WTC11 (cell line): Measurements from ENCODE around the gene STAB2.

Experiments used
- CREB1 ChIP-seq: sonication (generic); formaldehyde crosslinking; IDR thresholded peaks from 2 replicates; pipeline ENCODE4 v1.8.0; 2023; ENCODE audit warnings: mild to moderate bottlenecking, missing genetic modification reagents
- CREM ChIP-seq: sonication (generic); formaldehyde crosslinking; IDR thresholded peaks from 2 replicates; pipeline ENCODE4 v1.8.1; 2022; ENCODE audit warnings: mild to moderate bottlenecking, missing genetic modification reagents, moderate library complexity
- JUN ChIP-seq: sonication (generic); formaldehyde crosslinking; IDR thresholded peaks from 2 replicates; pipeline ENCODE4 v1.8.0; 2023; ENCODE audit warnings: mild to moderate bottlenecking, missing genetic modification reagents
- NR2C2 ChIP-seq: sonication (generic); formaldehyde crosslinking; IDR thresholded peaks from 2 replicates; pipeline ENCODE4 v1.8.0; 2022; ENCODE audit warnings: mild to moderate bottlenecking, missing genetic modification reagents
- TEAD1 ChIP-seq: sonication (generic); formaldehyde crosslinking; IDR thresholded peaks from 2 replicates; pipeline ENCODE4 v1.8.0; 2022; ENCODE audit warnings: mild to moderate bottlenecking, missing genetic modification reagents
- ZNF138 ChIP-seq: sonication (generic); formaldehyde crosslinking; conservative IDR thresholded peaks from 2 replicates; pipeline ENCODE4 v1.8.1; 2022; ENCODE audit warnings: mild to moderate bottlenecking, moderate library complexity, missing genetic modification reagents
- ZNF317 ChIP-seq: sonication (generic); formaldehyde crosslinking; IDR thresholded peaks from 2 replicates; pipeline ENCODE4 v1.8.1; 2023; ENCODE audit warnings: low read depth, mild to moderate bottlenecking, moderate library complexity, missing genetic modification reagents, borderline replicate concordance
- ZNF416 ChIP-seq: fragments of 250-450 bp; sonication (Bioruptor Pico); IDR thresholded peaks from 2 replicates; pipeline ENCODE4 v1.9.0; 2021; ENCODE audit warnings: mild to moderate bottlenecking, inconsistent platforms
- TF ChIP-seq, protein P1 (sequence below): fragments of 200-600 bp; IDR thresholded peaks from 2 replicates; pipeline ENCODE4 v1.8.0; 2022; ENCODE audit warnings: antibody characterized with exemption
- TF ChIP-seq, protein P2 (sequence below): sonication (generic); formaldehyde crosslinking; IDR thresholded peaks from 2 replicates; pipeline ENCODE4 v1.8.1; 2023; ENCODE audit warnings: mild to moderate bottlenecking, missing genetic modification reagents, moderate library complexity
- TF ChIP-seq, protein P3 (sequence below): sonication (generic); formaldehyde crosslinking; conservative IDR thresholded peaks from 2 replicates; pipeline ENCODE4 v1.8.1; 2022; ENCODE audit warnings: mild to moderate bottlenecking, missing genetic modification reagents
- TF ChIP-seq, protein P4 (sequence below): sonication (generic); formaldehyde crosslinking; IDR thresholded peaks from 2 replicates; pipeline ENCODE4 v1.8.0; 2022; ENCODE audit warnings: mild to moderate bottlenecking, missing genetic modification reagents
- TF ChIP-seq, protein P5 (sequence below): sonication (generic); formaldehyde crosslinking; IDR thresholded peaks from 2 replicates; pipeline ENCODE4 v1.8.1; 2023; ENCODE audit warnings: mild to moderate bottlenecking, missing genetic modification reagents, borderline replicate concordance

DNA sequence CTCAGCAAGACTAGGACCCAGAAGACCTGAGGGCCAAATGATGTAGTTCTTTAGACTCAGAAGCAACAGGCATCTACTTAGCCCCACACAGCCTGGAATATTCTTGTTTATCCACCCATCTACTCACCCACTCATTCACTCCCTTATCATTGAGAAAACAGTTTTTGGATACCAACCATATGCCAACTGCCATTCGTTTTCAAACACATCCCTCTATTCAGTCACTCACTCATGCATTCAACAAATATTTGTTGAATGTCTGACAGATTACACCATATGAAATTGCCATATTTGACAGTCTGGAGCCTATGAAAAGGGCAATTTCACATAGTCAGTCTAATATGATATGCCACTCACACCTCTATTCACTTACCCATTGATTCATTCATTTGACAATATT, 150.8 kb downstream of the STAB2 start:
- TF ChIP-seq, protein P1, sequence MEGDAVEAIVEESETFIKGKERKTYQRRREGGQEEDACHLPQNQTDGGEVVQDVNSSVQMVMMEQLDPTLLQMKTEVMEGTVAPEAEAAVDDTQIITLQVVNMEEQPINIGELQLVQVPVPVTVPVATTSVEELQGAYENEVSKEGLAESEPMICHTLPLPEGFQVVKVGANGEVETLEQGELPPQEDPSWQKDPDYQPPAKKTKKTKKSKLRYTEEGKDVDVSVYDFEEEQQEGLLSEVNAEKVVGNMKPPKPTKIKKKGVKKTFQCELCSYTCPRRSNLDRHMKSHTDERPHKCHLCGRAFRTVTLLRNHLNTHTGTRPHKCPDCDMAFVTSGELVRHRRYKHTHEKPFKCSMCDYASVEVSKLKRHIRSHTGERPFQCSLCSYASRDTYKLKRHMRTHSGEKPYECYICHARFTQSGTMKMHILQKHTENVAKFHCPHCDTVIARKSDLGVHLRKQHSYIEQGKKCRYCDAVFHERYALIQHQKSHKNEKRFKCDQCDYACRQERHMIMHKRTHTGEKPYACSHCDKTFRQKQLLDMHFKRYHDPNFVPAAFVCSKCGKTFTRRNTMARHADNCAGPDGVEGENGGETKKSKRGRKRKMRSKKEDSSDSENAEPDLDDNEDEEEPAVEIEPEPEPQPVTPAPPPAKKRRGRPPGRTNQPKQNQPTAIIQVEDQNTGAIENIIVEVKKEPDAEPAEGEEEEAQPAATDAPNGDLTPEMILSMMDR = no peak
- TF ChIP-seq, protein P2, sequence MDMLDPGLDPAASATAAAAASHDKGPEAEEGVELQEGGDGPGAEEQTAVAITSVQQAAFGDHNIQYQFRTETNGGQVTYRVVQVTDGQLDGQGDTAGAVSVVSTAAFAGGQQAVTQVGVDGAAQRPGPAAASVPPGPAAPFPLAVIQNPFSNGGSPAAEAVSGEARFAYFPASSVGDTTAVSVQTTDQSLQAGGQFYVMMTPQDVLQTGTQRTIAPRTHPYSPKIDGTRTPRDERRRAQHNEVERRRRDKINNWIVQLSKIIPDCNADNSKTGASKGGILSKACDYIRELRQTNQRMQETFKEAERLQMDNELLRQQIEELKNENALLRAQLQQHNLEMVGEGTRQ (CRISPR knock-in tag) = no peak
- TF ChIP-seq JUN (no peak), ZNF138 (CRISPR knock-in tag) (no peak), CREM (CRISPR knock-in tag) (no peak), ZNF317 (CRISPR knock-in tag) (no peak), ZNF416 (CRISPR knock-in tag) (no peak), TEAD1 (CRISPR knock-in tag) (no peak), CREB1 (CRISPR knock-in tag) (no peak), NR2C2 (CRISPR knock-in tag) (no peak)
- TF ChIP-seq, protein P3, sequence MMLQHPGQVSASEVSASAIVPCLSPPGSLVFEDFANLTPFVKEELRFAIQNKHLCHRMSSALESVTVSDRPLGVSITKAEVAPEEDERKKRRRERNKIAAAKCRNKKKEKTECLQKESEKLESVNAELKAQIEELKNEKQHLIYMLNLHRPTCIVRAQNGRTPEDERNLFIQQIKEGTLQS (CRISPR knock-in tag) = no peak
- TF ChIP-seq, protein P4, sequence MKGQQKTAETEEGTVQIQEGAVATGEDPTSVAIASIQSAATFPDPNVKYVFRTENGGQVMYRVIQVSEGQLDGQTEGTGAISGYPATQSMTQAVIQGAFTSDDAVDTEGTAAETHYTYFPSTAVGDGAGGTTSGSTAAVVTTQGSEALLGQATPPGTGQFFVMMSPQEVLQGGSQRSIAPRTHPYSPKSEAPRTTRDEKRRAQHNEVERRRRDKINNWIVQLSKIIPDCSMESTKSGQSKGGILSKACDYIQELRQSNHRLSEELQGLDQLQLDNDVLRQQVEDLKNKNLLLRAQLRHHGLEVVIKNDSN = no peak
- TF ChIP-seq, protein P5, sequence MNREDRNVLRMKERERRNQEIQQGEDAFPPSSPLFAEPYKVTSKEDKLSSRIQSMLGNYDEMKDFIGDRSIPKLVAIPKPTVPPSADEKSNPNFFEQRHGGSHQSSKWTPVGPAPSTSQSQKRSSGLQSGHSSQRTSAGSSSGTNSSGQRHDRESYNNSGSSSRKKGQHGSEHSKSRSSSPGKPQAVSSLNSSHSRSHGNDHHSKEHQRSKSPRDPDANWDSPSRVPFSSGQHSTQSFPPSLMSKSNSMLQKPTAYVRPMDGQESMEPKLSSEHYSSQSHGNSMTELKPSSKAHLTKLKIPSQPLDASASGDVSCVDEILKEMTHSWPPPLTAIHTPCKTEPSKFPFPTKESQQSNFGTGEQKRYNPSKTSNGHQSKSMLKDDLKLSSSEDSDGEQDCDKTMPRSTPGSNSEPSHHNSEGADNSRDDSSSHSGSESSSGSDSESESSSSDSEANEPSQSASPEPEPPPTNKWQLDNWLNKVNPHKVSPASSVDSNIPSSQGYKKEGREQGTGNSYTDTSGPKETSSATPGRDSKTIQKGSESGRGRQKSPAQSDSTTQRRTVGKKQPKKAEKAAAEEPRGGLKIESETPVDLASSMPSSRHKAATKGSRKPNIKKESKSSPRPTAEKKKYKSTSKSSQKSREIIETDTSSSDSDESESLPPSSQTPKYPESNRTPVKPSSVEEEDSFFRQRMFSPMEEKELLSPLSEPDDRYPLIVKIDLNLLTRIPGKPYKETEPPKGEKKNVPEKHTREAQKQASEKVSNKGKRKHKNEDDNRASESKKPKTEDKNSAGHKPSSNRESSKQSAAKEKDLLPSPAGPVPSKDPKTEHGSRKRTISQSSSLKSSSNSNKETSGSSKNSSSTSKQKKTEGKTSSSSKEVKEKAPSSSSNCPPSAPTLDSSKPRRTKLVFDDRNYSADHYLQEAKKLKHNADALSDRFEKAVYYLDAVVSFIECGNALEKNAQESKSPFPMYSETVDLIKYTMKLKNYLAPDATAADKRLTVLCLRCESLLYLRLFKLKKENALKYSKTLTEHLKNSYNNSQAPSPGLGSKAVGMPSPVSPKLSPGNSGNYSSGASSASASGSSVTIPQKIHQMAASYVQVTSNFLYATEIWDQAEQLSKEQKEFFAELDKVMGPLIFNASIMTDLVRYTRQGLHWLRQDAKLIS (CRISPR knock-in tag) = no peak
